ENCODE measurements around the gene AFAP1L1. TPM values are rescaled to one million over a fixed set of nuclear protein-coding genes. Genes with fewer than 3 reads are reported as not detected.

The AFAP1L1 gene
- total RNA-seq (1 to 10 TPM; 5.6 to 8.6 (median 7.1) TPM), polyA plus RNA-seq (1 to 10 TPM in 2 of 3 donors, under 1 TPM in 1; 0.23 to 4.2 (median 3.0) TPM)

DNA sequence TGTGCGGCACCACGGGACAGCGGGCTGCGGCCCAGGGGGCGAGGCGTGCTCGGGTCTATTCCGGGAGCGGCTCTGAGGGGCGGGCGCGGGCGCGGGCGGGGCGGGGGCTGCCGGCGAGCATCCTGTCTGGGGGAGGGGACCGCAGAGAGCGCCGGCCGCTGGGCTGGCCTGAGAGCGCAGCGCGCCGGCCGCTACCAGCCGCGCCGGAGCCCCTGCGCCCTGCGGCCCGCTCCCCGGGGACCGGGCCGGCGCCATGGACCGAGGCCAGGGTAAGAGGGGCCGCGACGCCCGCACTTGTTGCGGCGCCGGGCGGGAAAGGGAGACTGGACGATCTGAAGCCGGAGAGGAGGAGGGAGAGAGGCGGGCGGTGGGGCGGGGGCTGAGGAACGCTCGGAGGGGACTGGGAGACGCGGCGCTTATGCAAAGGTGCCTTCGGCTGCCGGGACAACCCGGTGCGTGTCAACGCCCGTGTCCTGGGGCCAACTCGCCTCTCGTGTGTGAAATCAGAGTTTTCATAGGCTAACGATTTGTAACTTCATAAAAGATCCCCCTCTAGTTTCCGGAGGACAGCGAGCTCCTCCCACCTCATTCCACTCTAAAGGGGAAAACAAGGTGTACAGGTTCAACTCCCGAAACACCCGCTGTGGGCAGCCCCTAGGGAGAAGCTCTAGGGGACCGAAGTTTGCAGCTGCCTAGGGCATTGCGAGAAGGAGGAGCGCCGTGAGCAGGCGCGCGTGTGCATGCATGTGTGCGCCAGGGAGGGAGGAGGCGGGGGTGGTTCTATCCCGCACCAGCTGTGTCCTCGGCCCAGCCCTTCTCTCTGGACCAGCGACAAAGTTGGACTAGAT lies at the start of gene AFAP1L1:
TSS of gene AFAP1L1 (plus strand) at position 144 of the 848 bp plus-strand sequence. CDS start at position 254, 110 bp downstream.
- peak; percentile 82 for DNase-seq
- Histone ChIP-seq H3K4me3 (peak within 1 kb of the TSS; percentile 48 to 70 (median 64)), H3K27ac (peak within 1 kb of the TSS; percentile 56 to 78 (median 62)), H3K4me1 (peaks cover 0 to 16% (median 12%) of the 10 kb centered on the region in 4 donors), H3K9me3 (peaks cover 0 to 2% (median 0%) of the 10 kb centered on the region in 4 donors), H3K27me3 (no peaks in the 10 kb centered on the region), H3K36me3 (no peaks in the 10 kb centered on the region)
- WGBS, 2 donors = 1% methylated on average over 81 of the region's 81 CpGs
- peak in 3 of 4 donors; percentile 39 to 69 (median 54) for TF ChIP-seq POLR2AphosphoS5 (IDR thresholded peaks at IDR 0.05)
- no peak for TF ChIP-seq EP300 (IDR thresholded peaks at IDR 0.05)
- intact Hi-C loops (cut with DNase I) = no loop called here

DNA sequence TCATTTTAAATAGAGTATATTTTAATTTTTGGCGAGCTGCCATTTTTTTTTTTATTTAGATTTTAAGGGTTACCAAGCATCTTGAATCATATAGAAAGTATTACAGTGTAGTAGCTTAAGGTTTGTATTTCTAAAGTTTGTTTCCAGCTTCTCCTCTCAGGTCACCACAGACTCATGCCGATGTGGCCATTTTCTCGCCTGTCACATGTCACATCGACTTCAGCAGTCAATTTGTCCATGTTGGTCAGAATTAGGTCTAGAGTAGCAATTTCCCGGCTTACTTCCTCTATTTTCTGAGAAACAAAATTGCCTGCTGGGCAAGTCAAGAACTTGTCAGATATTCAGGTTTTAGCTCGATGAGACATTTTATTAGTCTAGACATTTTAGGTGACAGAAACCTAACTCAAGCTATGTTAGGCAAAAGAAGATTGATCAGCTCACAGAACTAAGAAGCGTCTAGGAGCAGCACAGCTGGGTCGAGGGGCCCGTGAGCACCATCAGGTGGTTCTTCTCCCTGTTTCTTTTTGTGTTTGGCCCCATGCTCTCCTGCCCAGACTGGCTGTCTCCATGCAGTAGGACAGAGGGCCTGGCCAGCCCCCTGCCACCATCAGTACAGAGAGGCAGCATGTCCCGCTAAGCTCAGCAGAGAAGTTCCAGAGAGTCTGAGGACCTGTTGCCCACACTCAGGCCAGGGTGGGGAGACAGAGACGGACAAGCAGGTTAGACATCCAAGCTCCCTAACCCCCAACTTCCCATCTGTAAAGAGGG lies 48.4 kb upstream of the AFAP1L1 start:
- no peak for DNase-seq

DNA sequence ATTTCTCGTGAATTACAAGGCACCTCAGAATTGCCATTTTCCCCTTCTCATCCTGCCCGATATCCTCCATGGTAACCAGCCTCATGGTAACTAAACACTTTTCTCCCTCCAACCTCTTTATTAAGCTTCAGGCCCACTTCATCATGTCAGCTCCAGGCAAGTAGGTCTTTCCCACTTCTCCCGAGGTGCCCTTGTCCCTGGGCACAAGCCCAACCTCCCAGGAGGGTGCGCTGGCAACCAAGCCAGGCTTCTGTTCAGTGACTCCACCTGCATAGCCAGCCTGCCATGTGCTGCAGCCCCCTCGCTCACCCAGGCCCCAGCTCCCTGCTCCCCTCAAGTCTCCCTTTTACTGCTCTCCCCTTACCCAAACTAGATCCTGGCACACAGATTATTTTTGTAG lies 47.4 kb upstream of the AFAP1L1 start:
- Histone ChIP-seq H3K4me3 (no peak overlapping the region), H3K36me3 (no peaks in the 10 kb centered on the region), H3K27ac (no peak overlapping the region), H3K4me1 (peaks cover 0 to 15% (median 14%) of the 10 kb centered on the region in 4 donors), H3K9me3 (no peaks in the 10 kb centered on the region), H3K27me3 (no peaks in the 10 kb centered on the region)
- DNase-seq = no peak
- TF ChIP-seq EP300 (IDR thresholded peaks at IDR 0.05) = no peak
- TF ChIP-seq POLR2AphosphoS5 (IDR thresholded peaks at IDR 0.05) = no peak
- TF ChIP-seq POLR2A (IDR thresholded peaks at IDR 0.05) = no peak
- intact Hi-C loops (cut with DNase I) = no loop called here
- 84 to 91% methylated on average over 5 of the region's 5 CpGs for WGBS, 2 donors

More for the DNA sequence above, 48.4 kb upstream of the AFAP1L1 start:
- H3K27ac ChIP-seq = no peak overlapping the region
- no peak for TF ChIP-seq EP300 (IDR thresholded peaks at IDR 0.05)
- TF ChIP-seq CTCF (IDR thresholded peaks at IDR 0.05) = no peak
- TF ChIP-seq POLR2A (IDR thresholded peaks at IDR 0.05) = no peak
- no peak for TF ChIP-seq POLR2AphosphoS5 (IDR thresholded peaks at IDR 0.05)
- no peaks in the 10 kb centered on the region for H3K36me3 ChIP-seq
- no peaks in the 10 kb centered on the region for H3K27me3 ChIP-seq
- intact Hi-C loops (cut with DNase I) = no loop called here
- 80 to 87% methylated on average over 11 of the region's 11 CpGs for WGBS, 2 donors
- no peaks in the 10 kb centered on the region for H3K9me3 ChIP-seq
- H3K4me1 ChIP-seq = peaks cover 0 to 9% (median 7%) of the 10 kb centered on the region in 4 donors
- no peak overlapping the region for H3K4me3 ChIP-seq

DNA sequence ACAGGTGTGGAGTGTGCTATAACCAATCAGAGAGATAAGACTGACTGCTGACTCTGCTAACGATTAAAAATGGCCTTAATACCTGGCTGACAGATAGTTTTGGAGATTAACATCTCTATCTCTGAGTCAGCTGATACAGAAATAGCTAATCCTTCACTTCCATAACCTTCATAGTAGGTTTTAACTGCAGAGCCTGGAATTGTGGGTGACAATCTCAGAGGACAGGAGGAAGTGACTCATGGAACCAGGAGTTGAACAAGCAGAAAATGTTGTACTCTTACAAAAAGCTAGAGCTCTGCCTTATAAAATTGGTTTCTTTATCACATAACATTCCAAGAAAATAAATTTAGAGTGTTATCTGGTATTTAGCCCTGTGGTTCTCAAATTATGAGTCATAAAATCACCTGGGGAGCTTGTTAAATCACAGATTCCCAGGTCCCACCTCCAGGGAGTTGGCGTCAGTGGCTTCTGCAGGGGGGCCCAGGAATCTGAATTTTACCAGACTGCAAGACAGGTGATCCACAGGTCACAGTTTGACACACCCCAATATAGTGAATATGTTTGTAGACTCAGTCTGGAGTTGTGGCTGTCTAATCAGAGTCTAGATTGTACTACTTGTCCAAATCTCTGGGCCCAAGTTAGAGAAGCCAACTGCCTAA lies 44.4 kb upstream of the AFAP1L1 start:
- H3K27ac ChIP-seq = no peak overlapping the region

More for the DNA sequence above, 44.4 kb upstream of the AFAP1L1 start:
- Histone ChIP-seq H3K36me3 (no peaks in the 10 kb centered on the region), H3K4me3 (no peak overlapping the region), H3K9me3 (no peaks in the 10 kb centered on the region), H3K27me3 (no peaks in the 10 kb centered on the region), H3K4me1 (peaks cover 0 to 16% (median 12%) of the 10 kb centered on the region in 4 donors)
- TF ChIP-seq POLR2A (IDR thresholded peaks at IDR 0.05) (no peak), CTCF (IDR thresholded peaks at IDR 0.05) (no peak), POLR2AphosphoS5 (IDR thresholded peaks at IDR 0.05) (no peak), EP300 (IDR thresholded peaks at IDR 0.05) (no peak)
- no peak for DNase-seq
- intact Hi-C loops (cut with DNase I) = no loop called here
- 58 to 87% methylated on average over 2 of the region's 2 CpGs for WGBS, 2 donors
